Measurements from ENCODE around the gene PPP1R8. TPM values are rescaled to one million over a fixed set of nuclear protein-coding genes. Genes with fewer than 3 reads are reported as not detected.
A peak's percentile ranks its signal among the peaks of the same experiment; 100 is the strongest.

PPP1R8 gene
- total and polyA plus RNA-seq, 2 of the 8 experiments (the other 6 are each of a cell fraction or from before 2014, with no cell fraction given): 33.4 to 51.8 TPM

DNA sequence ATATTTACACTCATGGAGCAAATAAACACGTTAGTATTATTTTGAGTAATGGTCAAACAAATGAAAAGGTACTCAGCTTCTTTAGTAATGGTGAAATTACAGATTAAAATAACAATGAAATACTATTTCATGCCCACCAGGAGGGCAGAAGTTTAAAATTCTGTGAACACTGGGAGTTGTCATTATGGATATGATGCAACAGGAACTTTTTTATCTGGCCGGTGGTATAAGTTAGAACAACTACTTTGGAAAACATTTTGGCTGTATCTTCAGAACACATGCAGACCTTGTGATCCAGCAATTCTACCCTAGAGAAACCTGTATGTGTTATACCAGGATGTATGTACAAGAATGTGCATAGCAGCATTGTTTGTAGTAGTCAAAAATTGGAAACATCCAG lies 23.2 kb upstream of the PPP1R8 start:
- H3K9me3 ChIP-seq (ENCODE audit: insufficient read depth in 2 of 2, low read depth in 1 of 2, low read length in 1 of 2): no peaks in the 10 kb centered on the region
- no peak overlapping the region; the same call in 1 of the 2 replicates for H2AK5ac ChIP-seq (ENCODE audit: low read depth, low read length)
- no peaks in the 10 kb centered on the region for H3K79me1 ChIP-seq (ENCODE audit: low read depth, low read length)
- H3K4me3 ChIP-seq (ENCODE audit: extremely low read depth in 1 of 4, insufficient read depth in 2 of 4, low read depth in 3 of 4, low read length in 4 of 4): peak overlapping the region in 1 of 4 experiments; percentile 16; a peak in 1 of 8 replicates
- H3K27ac ChIP-seq (ENCODE audit: low read depth, low read length): no peak overlapping the region
- H3K79me2 ChIP-seq (ENCODE audit: control insufficient read depth in 1 of 2, insufficient read depth in 2 of 2, low read length in 2 of 2): no peaks in the 10 kb centered on the region
- TF ChIP-seq EZH2 (IDR thresholded peaks at IDR 0.05; ENCODE audit: low read depth, low read length, severe bottlenecking): no peak
- peak; percentile 79 for TF ChIP-seq CEBPB (IDR thresholded peaks at IDR 0.05; ENCODE audit: low read depth, low read length)
- POLR2A ChIA-PET (ENCODE audit: partially characterized antibody): interaction anchor here (1.6 to 2.0 kb wide), 2 partner anchors 23 to 82 kb away, joined by 6 to 7 read pairs; partner anchors contain the start of genes FAM76A and PPP1R8
- peaks cover 0 to 1% (median 0%) of the 10 kb centered on the region in 4 experiments; a peak in 1 of 7 replicates for H3K27me3 ChIP-seq (replicated peaks in 1 of 4; ENCODE audit: control insufficient read depth in 3 of 4, extremely low read depth in 1 of 4, insufficient read depth in 3 of 4, low read length in 3 of 4)
- H2BK12ac ChIP-seq (ENCODE audit: low read depth, low read length): no peak overlapping the region
- DNase-seq (ENCODE audit: low read depth in 1 of 2, low spot score in 2 of 2): no peak
- H2AFZ ChIP-seq (ENCODE audit: low read length): no peak overlapping the region
- H3K23me2 ChIP-seq (ENCODE audit: low read depth, low read length): no peaks in the 10 kb centered on the region
- no peak overlapping the region for H3K18ac ChIP-seq (ENCODE audit: extremely low read depth, low read length)
- 0 out of 2 replicates have a peak overlapping the region, but pooled peaks have one; percentile 15 for H2BK5ac ChIP-seq (ENCODE audit: low read depth, low read length)
- H3K9ac ChIP-seq (replicated peaks in 1 of 4; ENCODE audit: extremely low read depth in 1 of 4, low read depth in 3 of 4, low read length in 3 of 4): no peak overlapping the region
- peak overlapping the region in 1 of 2 experiments; percentile 7; a peak in 1 of 4 replicates for H3K4me2 ChIP-seq (ENCODE audit: insufficient read depth in 1 of 2, low read depth in 2 of 2, low read length in 2 of 2)
- WGBS, 2 experiments (ENCODE audit: extremely low coverage in 1 of 2, insufficient coverage in 1 of 2, insufficient read length in 1 of 2, insufficient replicate concordance in 2 of 2, low coverage in 1 of 2, low lambda C conversion rate in 2 of 2, missing lambda C conversion rate in 1 of 2): 43% methylated on average over 2 of the region's 2 CpGs; no CpG with 5 or more reads in 1 of the 2 experiments
- H2BK20ac ChIP-seq (ENCODE audit: low read length): no peak overlapping the region
- no peak overlapping the region for H4K91ac ChIP-seq (replicated peaks; ENCODE audit: insufficient read length, low read length)
- no peaks in the 10 kb centered on the region for H4K20me1 ChIP-seq (replicated peaks in 1 of 2; ENCODE audit: control insufficient read depth in 1 of 2, insufficient read depth in 2 of 2, low read length in 2 of 2)
- no peak for FAIRE-seq
- no peak overlapping the region for H3K23ac ChIP-seq (ENCODE audit: insufficient read length)
- H3K4me1 ChIP-seq (replicated peaks in 1 of 4; ENCODE audit: control insufficient read depth in 3 of 4, insufficient read depth in 4 of 4, low read length in 3 of 4): peaks cover 0 to 5% (median 2%) of the 10 kb centered on the region in 4 experiments; a peak in 2 of 7 replicates
- no peak overlapping the region for H2BK15ac ChIP-seq (ENCODE audit: low read length)
- no peak overlapping the region for H4K5ac ChIP-seq (ENCODE audit: insufficient read length, low read depth, low read length)
- CTCF ChIA-PET (ENCODE audit: partially characterized antibody): no interaction called here
- no peak overlapping the region for H3K14ac ChIP-seq (ENCODE audit: insufficient read length)
- no peak overlapping the region for H2BK120ac ChIP-seq (replicated peaks; ENCODE audit: low read depth, low read length)
- no peak overlapping the region for H3K56ac ChIP-seq (replicated peaks; ENCODE audit: insufficient read length, low read depth, low read length)
- no peak overlapping the region for H4K8ac ChIP-seq (ENCODE audit: extremely low read depth, insufficient read depth, low read length)
- no peak overlapping the region for H3K4ac ChIP-seq (replicated peaks; ENCODE audit: insufficient read length, low read depth, low read length)
- no peaks in the 10 kb centered on the region for H3K36me3 ChIP-seq (ENCODE audit: control insufficient read depth in 2 of 4, insufficient read depth in 4 of 4, low read length in 3 of 4)

All from H1 (cell line).